T-helper 1 cell treated with Interleukin-12 subunit alpha and Interleukin-12 subunit beta and Interleukin-4 antibody, amounts not matched to agents 30 ng/mL and 1 ng/mL, for 36 hours (primary cell): ENCODE data around the gene DNAJC5G. TPM values are rescaled to one million over a fixed set of nuclear protein-coding genes. Genes with fewer than 3 reads are reported as not detected.
"Not testable (repeated sequence)": the region's sequence is repeated elsewhere in the genome, so short reads cannot be mapped to it uniquely, and the experiment has no call there.

Experiments
- intact Hi-C: fragments of 100-400 bp; cut with micrococcal nuclease; formaldehyde crosslinking; loops from one replicate; pipeline ENCODE4 v1.15.1; 2024
- total RNA-seq: library from RNA; stranded (reverse); gene quantifications from 2 replicates; pipeline ENCODE4 v1.2.3, GENCODE V29; 2022

Gene DNAJC5G
- total RNA-seq, 1 donor from 2014 or later = not detected

DNA sequence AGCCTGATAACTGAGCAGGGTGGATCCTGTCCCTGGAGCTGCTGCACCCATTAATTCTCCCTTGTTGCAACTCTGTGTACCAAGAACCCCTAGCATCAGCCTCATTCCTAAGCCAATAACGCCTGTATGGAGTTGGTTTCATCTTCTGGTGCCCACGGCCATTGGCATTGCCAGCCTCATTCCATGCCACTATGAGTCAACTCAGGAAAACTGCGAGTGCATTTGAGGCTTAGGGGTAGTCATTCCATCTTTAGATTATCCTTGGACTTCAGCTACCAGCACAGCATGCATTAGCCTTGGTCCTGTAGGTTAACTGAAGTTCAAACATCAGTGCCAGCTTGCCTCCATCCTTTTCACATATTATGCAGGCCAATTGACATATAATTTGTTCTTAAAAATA lies 5.6 kb downstream of the DNAJC5G start:
- intact Hi-C loops = loop anchor here (1.0 to 2.0 kb wide), 5 partner anchors 22 to 435 kb away; no protein-coding TSS in a partner anchor

DNA sequence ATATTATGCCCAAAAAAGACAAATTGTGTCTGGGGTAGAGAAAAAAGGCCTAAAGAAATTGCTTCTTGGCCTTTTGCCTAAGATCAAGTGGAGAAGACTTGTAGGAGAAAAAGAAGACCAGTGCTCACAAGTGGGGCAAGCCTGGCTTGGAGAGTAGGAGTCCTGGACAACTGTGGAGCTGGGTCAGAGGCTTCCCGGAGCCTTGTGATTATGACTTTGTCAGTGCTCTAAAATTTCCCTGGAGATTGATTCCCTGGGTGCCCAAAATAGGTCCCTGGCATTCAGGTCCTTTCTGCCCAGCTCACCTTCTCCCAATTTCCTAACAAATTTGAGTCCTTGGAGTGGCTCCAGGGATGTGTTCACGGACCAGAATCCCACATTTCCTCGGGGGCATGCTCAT lies 6.2 kb downstream of the DNAJC5G start:
- intact Hi-C loops = loop anchor here (2.0 kb wide), 1 partner anchor 21 kb away; no protein-coding TSS in a partner anchor

DNA sequence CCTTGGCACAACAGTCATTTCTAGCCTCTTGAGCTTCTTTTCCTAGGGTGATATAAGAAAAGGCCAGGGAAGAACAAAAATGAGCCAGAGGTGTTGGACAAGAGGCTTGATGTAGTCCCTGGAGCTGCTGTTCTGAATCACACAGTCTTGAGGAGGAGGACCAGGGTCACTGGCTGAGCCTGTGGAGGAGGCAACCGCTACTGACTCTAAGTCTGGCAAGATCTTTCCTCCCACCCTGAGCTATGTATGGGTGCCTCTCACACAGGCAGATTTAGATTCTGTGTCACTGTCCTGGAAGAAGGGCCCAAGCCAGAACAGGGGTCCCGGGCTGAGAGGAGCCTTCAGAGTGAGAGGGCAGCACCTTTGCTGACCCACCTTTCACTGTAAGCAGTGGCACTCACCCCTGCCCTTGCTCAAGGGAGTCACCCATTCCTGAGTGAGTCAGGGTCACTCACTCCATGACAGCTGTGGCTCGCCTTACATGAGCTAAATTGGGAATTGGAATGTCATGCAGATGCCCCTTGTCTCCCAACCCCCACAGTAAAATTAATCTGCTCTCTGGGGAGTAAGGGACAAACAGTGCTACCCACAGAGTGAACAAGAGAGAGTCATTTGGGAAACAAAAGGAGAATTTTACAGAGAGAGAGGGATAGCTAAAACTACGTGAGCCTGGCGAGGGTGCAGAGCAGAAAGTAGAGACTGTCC lies 6.8 kb downstream of the DNAJC5G start, which contains the start of gene TRIM54:
Gene TRIM54 (plus strand): TSS at position 575 of the 705 bp plus-strand sequence. CDS start 303 bp downstream, outside the sequence.
- intact Hi-C loops = loop anchor here (2.0 kb wide), 1 partner anchor 21 kb away; no protein-coding TSS in a partner anchor

DNA sequence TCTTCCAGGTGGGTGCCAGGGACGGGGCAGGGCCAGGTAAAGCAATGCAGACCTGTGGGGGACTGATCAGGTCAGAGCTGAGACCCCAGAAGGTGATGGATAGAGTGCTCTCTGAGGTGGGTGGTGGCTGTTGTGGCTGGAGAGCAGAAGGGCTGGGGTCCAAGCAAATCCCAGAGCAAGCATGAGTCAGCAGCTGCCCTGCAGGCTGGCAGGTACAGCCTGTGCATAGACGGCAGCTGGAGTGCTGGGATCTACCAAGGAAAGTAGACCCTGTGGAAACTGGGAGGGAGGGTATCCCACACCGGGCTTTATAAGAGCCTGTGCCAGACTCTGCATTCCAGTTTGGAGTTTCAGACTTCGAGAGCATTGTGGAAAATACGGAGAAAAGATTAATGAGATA lies 7.7 kb downstream of the DNAJC5G start:
- intact Hi-C loops = no loop called here

DNA sequence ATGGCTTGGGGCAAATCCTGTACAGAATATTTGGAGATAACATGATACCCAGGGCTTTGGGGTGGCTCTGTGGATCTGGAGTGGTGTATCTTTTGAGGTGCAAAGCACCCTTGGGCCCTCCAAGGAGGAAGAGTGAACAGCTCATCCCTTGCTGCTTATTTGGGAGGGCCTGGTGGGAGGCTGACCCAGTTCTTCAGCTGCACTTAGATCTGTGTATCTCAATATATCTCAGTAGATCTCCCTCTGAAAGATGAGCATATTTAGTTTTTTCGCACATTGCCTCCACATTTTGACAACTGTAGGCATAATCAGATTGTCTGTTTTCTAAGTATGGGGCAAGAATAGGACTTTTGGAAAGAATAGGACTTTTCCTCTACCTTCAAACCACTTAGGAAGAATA lies 9.8 kb downstream of the DNAJC5G start:
- intact Hi-C loops = no loop called here

DNA sequence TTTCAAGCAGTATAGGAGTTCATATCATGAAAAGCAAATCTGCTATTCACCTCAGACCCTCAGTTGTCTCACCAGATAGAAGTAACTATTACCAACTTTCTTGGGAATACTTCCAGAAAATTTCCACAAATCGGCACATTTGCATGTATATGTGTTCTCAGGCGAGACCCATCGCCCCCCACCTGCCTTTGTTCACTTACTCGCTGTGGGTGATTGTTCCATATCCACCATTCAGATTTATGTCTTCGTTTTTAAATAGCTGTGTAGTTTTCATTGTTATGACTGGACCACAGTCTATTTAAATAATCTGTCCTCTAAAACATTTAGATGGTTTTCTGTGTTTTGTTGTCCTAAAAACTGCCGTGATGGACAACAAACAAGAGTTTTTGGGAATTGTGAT lies 10.2 kb downstream of the DNAJC5G start:
- intact Hi-C loops = no loop called here

DNA sequence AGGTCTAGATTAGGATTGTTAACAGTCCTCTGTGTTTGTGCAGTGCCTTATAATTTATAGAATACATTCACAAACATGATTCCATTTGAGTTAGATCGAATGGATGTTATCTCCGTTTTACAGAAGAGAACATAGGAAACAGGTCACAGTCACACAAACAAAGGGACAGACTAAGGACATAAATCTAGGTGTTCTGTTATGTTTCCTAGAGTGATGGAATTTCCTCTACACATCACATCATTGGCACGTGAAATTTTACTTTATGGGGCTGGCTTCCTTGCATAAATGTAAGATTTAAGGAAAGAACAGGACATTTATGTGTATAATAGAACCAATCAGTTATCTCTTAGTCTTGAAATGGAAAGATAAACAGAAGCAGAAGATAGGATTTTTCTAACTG lies 13.4 kb downstream of the DNAJC5G start:
- intact Hi-C loops = no loop called here

DNA sequence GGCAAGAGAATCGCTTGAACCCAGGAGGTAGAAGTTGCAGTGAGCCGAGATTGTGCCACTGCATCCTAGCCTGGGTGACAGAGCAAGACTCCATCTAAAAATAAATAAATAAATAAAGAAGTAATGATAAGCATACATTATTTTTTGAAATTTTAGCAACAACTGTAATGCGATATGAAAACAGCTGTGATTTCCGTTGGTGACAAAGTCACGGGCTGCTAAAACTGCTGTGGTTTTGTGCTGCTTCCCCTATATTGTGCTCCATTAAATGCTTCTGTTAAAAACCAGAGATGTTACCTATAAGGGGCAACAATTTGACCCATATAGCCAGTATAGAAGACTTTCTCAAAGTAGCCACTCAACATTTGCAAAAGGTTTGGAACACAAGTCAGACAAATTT lies 15.3 kb downstream of the DNAJC5G start:
- intact Hi-C loops = no loop called here

DNA sequence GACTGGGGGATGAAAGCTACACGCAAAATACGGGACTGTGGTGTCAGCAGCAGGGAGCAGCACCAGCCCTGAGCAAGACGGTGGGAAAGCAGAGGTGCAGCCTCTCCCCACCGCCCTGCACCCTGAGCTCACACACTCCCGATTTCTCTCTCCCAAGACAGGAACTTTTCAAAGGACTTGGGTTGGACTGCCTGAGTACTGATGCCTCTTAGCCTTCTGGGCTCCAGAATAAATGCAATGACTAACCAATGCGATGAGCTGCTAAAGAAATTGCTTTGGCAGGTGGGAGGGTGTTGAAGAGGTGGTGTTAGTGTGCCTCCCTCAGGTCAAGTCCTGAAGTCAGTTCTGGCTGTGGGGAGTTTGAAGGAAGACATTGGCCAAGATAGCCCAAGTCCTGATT lies 16.6 kb downstream of the DNAJC5G start:
- intact Hi-C loops = no loop called here

DNA sequence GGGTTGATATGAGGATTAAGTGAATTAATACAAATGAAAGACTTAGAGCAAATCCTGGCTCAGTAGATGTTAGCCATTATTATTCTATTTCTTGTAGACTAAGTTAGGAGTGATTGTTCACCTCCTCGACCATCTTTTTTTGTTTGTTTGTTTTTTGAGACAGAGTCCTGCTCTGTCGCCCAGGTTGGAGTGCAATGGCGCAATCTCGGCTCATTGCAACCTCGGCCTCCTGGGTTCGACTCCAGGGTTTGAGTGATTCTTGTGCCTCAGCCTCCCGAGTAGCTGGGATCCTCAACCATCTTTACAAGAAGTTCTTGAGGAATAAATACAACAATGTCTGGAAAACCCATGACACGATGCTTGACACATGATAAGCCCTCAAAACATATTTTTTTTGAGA lies 19.7 kb downstream of the DNAJC5G start:
- intact Hi-C loops = no loop called here

DNA sequence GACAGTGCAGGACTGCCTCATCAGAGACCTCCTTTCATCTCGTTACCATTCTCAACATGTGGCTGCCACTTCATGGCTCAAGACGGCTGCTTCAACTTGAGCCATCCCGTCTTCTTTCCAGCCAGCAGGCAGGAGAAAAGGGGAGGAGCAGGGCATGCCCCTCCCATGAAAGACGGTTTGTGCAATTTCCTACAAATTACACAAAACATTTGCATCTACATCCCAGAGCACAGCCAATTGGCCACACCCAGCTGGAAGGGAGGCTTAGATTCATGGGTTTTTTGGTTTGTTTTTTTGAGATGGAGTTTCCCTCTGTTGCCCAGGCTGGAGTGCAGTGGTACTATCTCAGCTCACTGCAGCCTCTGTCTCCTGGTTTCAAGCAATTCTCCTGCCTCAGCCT lies 21.2 kb downstream of the DNAJC5G start:
- intact Hi-C loops = no loop called here

DNA sequence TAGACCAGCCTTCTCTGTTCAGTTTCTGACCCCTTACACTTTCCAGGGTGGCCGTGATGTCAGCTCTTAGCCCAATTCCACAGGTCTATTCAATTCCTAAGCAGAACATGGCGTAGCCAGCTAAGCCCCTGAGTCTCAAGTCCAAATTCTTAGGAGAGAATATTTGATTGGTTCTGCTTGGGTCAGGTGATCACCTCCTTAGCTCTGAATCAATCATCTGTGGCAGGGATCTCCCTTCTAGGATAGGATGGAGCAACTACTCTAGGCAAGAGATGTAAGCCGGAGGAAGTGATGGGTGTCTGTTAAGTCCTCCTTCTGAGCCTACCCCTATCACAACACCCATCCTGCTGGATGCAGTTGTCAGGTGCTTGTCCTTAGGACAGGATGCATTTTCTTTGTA lies 22.0 kb downstream of the DNAJC5G start:
- intact Hi-C loops = no loop called here

DNA sequence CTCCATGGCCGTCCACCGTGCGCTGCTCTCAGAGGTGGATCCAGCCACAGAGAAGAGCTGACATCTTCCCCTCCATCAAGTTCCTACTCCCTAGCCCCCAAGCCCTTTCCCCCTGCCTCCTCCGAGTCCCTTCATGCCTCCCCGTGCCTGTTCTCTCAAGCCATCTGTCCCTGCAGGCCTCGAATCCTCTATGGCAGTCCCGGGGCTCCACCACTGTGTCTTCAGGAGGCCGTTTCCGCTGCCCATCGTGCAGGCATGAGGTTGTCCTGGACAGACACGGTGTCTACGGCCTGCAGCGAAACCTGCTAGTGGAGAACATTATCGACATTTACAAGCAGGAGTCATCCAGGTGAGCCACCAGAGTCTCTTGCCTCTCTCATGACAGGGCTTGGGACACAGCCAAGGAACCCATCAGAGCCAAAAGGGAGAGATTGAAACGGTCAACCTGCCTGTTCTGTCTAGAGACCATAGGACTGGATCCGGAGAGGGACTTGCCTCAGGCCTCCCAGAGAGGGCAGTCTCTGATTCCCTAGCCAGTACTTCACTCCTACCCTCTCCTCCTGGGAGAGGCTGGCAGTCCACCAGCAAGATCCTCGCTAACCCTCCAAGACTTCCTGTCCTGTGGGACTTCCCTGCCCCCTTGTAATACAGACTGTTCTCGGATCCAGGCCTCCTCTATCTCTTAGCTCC lies 23.3 kb downstream of the DNAJC5G start:
- intact Hi-C loops = no loop called here

DNA sequence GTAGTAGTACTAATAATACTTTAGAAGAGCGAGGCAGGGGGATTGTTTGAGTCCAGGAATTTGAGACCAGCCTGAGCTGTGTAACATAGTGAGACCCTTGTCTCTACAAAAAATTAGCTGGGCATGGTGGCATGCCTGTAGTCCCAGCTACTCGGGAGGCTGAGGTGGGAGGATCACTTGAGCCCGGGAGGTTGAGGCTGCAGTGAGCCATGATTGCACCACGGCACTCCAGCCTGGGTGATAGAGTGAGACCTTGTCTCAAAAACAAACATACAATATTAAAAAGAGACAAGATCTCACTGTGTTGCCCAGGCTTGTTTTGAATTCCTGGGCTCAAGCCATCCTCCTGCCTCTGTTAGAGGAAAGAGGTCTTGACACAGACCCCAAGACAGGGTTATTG lies 25.4 kb downstream of the DNAJC5G start:
- intact Hi-C loops = not testable (repeated sequence)

DNA sequence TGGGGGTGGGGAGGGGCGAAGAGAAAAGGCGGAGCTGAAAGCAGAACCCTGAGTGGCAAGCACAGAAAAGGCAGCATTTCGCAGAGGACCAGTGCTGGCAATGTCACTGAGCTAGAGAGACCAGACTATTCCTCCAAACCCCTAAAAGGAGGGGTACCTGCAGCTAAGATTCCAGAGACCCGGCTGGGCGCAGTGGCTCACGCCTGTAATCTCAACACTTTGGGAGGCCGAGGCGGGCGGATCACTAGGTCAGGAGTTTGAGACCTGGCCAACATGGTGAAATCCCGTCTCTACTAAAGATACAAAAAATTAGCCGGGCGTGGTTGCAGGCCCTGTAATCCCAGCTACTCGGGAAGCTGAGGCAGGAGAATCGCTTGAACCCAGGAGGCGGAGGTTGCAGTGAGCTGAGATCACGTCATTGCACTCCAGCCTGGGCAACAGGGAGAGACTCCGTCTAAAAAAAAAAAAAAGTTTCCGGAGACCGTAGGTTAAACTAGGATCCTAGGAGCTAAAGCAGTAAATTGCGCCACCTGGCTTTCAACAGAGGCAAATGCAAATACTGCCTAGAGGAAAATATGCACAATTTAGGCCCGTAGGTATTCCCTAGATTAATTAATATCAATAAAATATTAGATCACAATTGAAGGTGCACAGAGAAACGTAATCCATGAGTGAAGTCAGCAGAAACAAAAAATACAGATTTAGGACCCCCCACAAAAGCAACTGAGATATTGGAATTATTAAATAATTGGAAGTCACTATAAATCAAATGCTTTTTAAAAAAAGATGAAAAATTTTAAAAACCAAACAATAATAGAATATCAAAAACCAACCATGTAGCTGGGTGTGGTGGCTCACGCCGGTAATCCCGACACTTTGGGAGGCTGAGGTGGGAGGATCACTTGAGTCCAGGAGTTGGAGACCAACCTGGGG lies 28.1 kb downstream of the DNAJC5G start:
- intact Hi-C loops = loop anchor here (1.0 to 2.0 kb wide), 8 partner anchors 20 to 457 kb away; partner anchors contain the start of genes ATRAID, EIF2B4, MPV17 and SLC5A6

DNA sequence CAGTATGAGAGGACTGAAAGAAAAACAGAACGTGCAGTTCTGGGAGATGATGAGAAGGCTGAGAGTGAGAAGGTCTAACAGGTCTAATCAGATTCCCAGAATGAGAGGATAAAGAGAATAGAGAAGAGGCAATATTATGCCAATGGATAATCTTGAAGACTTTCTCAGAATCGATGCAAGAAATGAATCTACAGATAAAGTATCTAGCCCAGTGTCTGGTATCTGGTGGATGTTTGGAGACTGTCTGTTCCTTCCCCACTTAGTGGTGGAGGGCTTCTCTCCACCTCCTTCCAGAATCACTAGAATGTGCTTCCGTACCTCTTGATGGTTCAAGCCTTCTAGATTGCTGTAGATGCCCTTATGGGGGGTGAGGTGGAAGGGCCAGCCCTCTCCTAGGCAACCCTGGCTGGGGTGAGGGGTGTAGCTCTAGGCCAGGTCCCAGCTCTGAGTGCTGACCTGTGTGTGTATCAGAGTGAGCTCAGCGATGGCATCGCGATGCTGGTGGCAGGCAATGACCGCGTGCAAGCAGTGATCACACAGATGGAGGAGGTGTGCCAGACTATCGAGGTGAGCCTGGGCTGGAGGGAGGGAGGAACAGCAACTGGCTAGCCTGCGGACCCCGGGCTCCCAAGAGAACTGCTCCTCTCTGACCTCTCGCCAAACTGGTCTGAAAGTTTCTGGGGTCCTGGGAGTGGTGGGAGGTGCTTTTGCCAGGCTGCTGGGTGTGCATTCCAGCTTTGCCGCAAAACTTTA lies 29.4 kb downstream of the DNAJC5G start:
- intact Hi-C loops = no loop called here

DNA sequence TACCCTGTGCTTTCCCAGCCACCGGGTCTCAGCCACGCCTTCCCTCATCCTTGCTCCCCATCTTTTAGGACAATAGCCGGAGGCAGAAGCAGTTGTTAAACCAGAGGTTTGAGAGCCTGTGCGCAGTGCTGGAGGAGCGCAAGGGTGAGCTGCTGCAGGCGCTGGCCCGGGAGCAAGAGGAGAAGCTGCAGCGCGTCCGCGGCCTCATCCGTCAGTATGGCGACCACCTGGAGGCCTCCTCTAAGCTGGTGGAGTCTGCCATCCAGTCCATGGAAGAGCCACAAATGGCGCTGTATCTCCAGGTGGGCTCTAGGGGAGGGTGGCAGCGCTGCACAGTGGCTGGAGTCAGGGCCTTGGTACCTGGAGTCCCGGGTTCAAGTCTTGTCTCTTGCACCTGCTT lies 30.3 kb downstream of the DNAJC5G start:
- intact Hi-C loops = no loop called here

DNA sequence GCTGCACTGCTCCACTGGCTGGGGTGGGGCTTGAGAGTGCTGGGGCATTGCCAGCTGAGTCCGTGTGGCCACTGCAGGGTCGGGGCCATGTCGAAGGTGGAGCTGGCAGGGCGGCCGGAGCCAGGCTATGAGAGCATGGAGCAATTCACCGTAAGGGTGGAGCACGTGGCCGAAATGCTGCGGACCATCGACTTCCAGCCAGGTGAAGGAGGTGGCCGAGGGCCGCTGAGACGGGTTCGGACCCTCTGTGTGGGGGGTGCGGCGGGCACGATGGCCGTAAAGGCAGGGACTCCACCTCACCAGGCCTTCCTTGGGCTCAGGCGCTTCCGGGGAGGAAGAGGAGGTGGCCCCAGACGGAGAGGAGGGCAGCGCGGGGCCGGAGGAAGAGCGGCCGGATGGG lies 30.9 kb downstream of the DNAJC5G start:
- intact Hi-C loops = no loop called here

DNA sequence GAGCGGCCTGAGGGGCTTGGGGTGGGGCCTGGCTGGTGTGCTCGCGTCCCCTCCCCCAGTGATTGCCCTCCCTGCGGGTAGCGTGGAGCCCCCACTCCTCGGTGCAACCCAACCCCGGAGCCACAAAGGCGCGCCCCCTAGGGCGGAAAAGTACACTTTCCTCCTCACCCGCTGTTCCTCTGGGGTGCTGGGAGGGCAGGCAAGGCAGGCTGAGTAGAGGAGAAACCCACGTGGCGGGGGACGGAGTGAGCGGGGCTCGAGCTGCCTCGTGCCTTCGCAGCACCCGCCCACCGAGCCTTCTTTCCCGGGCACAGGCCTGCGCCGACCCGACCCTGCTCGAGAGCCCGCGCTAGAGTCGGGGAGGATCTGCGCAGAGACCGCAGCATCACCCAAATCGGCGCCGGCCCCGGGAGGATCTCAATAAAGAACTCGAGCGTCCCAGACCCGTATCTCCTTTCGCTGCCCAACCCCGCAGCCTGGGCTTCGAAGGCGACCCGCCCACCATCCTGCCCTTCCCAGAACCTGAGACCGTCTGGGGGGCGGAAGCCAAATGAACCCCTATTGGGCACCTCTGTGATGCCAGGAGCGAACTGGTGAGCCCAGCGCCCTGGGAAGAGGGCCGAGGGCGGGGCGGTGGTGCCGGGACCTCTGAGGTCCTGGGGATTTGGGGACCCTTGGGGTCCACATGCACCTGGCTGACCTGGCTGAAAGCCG lies 31.5 kb downstream of the DNAJC5G start:
- intact Hi-C loops = no loop called here

DNA sequence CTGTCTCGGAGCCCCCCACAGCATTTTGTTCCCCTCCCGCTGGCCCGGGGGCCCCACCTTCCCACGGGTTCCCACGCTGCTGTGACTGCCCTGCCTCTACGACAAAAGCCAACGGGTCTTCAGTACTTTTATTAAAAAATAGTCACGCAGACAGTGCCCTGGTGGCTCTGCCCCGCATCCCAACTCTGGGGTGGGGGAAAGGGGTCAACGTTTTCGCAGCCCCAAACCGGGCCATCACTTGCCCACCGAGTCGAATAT lies 32.0 kb downstream of the DNAJC5G start:
- intact Hi-C loops = no loop called here
